OCI-LY3 (cell line): ENCODE measurements around the gene PPP1R15A.
"Not testable (repeated sequence)": the region's sequence is repeated elsewhere in the genome, so short reads cannot be mapped to it uniquely, and the experiment has no call there.

Experiments used
- EZH2phosphoT487 ChIP-seq: fragments of 200-600 bp; shearing (Covaris generic); IDR thresholded peaks from 2 replicates; pipeline ENCODE4 v1.6.1; 2018; ENCODE audit warnings: antibody characterized with exemption, mixed run types, low read depth
- TF ChIP-seq, protein P1 (sequence below): fragments of 200-600, 300-600 bp; sonication (generic); IDR thresholded peaks from 2 replicates; pipeline ENCODE4 v1.5.1; 2014; ENCODE audit warnings: antibody characterized with exemption, low read length, low read depth

DNA sequence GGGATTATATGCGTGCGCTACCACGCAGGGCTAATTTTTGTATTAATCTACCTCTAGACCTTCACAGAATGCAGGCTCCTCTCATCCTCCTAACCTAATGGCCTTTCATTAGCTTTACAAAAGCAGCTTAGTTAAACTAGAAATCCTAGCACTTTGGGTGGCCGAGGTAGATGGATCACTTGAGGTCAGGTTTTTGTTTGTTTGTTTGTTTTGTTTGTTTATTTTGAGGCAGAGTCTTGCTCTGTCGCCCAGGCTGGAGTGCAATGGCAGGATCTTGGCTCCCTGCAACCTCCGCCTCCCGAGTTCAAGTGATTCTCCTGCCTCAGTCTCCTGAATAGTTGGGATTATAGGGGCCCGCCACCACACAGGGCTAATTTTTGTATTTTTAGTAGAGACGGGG, 7.5 kb downstream of the PPP1R15A start:
- TF ChIP-seq, protein P1, sequence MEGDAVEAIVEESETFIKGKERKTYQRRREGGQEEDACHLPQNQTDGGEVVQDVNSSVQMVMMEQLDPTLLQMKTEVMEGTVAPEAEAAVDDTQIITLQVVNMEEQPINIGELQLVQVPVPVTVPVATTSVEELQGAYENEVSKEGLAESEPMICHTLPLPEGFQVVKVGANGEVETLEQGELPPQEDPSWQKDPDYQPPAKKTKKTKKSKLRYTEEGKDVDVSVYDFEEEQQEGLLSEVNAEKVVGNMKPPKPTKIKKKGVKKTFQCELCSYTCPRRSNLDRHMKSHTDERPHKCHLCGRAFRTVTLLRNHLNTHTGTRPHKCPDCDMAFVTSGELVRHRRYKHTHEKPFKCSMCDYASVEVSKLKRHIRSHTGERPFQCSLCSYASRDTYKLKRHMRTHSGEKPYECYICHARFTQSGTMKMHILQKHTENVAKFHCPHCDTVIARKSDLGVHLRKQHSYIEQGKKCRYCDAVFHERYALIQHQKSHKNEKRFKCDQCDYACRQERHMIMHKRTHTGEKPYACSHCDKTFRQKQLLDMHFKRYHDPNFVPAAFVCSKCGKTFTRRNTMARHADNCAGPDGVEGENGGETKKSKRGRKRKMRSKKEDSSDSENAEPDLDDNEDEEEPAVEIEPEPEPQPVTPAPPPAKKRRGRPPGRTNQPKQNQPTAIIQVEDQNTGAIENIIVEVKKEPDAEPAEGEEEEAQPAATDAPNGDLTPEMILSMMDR, result not testable (repeated sequence)
- TF ChIP-seq EZH2phosphoT487, result not testable (repeated sequence)
